ENCODE data around the gene RNASET2. TPM values are rescaled to one million over a fixed set of nuclear protein-coding genes. Genes with fewer than 3 reads are reported as not detected.
"Not testable (repeated sequence)": the region's sequence is repeated elsewhere in the genome, so short reads cannot be mapped to it uniquely, and the experiment has no call there.

Gene RNASET2
- total RNA-seq, 1 donor from 2014 or later: 20.9 TPM

- DNase-seq: no peak
Observed at GRCh38 chr6:166969390-166970002, 13.1 kb upstream of the RNASET2 start.

DNA sequence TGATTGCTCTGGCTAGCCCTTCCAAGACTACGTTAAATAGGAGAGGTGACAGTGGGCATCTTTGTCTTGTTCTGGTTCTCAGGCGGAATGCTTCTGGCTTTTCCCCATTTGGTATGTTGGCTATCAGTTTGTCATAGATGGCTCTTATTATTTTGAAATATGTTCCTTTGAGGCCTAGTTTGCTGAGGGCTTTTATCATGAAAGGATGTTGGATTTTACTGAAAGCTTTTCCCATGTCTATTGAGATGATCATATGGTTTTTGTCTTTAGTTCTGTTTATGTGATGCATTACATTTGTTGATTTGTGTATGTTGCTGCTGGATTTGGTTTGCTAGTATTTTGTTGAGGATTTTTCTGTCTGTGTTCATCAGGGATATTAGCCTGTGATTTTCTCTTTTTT lies 9.9 kb upstream of the RNASET2 start:
- no peak for DNase-seq

- no peak for DNase-seq
Observed at GRCh38 chr6:166960609-166960978, 4.2 kb upstream of the RNASET2 start.

DNA sequence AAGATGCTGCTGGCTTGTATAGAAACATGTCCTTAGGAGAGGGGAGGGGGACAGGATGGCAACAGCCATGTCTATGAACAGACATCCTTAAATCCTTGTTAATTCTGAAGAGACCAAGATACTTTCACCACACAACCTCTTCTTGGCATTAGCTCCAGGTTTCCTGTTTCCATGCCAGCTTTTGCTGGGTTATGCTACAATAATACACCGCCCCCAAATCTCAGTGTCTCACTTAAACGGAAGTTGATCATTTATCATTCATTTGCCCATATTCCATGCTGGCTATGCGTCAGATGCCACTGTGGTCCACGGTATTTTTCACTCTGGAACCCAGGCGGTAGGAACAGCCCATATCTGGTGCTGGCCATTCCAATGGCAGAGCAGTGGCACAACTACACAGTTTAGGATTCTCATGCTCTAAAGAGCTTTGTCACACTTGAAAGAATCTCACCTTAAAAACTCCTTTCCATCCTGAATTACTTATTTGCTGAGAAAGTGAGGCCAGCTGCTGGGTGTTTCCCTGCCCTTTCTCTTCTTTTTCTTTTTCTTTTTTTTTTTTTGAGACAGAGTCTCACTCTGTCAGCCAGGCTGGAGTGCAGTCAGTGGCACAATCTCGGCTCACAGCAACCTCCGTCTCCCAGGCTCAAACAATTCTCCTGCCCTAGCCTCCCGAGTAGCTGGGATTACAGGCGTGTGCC lies 3.7 kb upstream of the RNASET2 start:
- DNase-seq: no peak

DNA sequence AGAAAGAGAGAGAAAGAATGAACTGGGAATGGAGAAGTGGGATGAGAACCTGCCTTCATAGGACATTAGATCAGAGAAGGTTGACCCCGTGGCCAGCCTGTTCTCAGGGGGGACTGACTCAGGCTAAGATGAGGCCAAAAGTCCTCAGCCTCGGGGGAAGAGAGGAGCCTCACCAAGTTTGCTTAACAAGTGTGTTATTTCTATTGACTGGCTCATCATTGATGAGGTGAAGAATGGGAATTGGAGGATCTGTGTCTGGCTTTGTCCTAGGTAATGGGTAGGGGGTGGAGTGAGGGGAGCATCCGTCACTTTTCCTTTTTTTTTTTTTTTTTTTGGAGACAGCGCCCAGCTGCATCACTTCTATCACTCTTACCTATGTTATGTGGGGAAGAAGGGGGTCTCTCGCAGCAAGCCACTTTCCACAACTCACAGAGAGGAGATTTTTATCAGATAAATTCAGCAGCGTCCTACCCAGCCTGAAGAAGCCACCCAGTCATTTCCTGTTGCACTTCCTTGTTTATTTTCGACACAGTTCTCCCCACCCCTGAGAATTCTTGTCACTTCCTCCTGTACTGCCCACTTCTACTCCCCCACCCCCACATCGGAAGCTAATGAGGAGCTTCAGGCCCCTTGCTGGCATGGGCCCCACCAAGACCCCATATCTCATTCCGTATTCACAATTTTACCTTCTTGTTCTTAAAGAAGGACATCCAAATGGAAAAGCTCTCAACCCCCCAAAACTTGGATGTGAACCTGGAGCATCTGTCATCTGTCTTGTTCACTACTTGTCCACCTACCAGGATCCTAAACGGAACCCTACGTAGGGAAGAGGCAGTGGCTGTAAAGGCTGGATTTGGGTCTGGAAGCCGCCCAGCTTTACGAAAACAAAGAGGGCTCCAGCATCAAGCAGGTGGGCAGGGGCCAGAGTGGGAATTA lies 2.8 kb upstream of the RNASET2 start:
- DNase-seq: no peak

DNA sequence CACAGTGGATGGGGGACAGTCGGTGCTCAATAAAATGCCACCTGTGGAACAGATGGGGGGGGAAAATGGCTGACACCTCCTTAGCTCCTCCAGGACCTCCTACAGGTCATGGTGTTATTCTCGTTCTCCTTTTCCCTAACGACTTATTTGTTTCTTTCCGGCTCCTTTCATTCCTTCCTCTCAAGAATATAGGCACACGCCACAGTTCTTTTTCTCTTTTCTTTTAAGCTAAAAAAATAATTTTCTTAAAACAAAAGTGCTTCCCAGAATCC lies 1.4 kb upstream of the RNASET2 start:
- DNase-seq: no peak

- DNase-seq: no peak
Observed at GRCh38 chr6:166957087-166957804, 896 bp upstream of the RNASET2 start.

- no peak for DNase-seq
Observed at GRCh38 chr6:166955865-166956443, 396 bp downstream of the RNASET2 start.

- DNase-seq: no peak
Observed at GRCh38 chr6:166955121-166955864, 1.1 kb downstream of the RNASET2 start.

DNA sequence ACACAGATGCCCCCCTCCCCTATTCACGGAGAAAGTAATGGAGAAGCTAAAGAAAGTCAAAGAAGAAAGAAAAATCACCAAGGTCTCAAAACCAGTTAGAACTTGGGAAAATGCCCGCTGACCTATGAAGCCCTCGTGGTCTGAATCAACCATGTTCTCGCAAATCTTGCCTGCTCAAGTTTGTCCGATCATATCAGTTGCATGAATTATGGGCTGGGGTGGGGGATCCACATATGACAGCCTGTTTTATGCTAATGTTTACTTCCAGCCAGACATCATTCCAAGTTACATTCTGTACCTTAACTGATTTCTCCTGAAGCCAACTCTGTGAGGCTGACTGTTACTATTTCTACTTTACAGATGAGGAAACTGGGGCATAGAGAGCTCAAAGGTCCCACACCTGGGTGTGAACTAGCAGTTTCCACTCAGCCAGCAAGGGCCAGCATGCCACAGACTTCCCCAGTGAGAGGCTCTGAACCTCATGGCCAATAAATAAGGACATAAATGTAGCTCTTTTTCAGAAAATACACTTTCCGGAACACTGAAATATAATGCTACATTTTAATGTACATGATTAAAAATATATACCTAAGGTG lies 2.1 kb downstream of the RNASET2 start:
- DNase-seq: no peak

DNA sequence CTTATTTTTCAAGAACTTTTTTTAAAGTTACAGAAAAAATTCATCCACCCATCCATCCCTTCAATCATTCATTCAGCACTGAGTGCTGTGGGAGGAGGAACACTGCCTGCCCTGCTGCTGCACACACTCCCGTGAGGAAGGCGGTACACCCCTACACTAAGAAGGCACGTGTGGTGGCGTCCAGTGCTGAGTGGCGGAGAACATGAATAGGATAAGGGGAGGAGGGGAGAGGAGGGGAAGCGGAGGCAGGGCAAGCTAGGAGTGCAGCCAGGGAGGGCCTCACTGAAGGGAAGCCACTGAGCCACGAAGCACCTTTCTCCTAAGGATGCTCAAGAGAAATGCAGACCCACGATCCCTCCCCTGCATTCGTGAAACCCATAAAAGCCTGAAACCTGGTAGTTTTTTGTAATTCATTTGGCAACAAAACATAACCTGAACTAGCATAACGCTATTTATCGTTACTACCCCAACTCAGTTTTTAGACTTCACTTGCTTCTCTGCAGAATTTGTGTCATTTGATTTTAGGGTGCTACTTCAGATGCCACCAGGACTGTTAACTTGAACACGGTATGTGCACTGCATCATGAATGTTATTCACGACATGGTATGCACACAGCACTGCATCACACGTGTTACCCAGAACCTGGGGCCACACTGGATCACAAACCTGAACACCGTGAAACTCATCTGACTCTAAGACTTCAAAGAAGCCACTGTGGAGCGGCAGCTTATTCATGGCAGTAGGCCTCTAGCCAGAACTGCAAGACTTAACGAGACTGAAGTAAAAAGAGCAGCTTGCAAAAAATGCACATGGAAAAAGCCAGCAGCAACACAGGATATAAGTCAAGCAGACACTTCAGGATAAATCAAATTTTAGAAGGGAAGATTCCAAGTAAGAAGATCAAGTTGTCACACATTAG lies 3.5 kb downstream of the RNASET2 start:
- DNase-seq: no peak

DNA sequence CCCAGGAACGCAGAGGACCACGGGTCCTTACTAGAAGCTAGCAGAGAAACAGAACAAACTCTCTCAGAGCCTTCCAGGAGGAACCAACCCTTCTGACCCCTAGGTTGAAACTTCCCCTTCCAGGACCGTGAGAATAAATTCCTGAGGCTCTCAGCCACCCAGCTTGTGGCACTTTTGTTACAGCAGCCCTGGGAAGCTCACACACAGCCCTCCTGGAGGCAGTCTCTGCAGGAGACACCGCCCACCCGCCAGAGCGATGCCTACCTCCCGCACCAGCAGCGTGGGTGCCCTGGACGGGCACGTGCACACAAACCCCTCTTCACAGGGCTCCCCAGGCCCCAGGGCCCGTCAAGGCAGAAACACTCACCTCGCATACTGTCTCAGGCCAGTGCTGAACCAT lies 4.2 kb downstream of the RNASET2 start:
- no peak for DNase-seq

GRCh38 chr6:166951670-166952060 lies 4.7 kb downstream of the RNASET2 start:
- DNase-seq: no peak

GRCh38 chr6:166950892-166951669 lies 5.3 kb downstream of the RNASET2 start:
- peak; percentile 57 for DNase-seq

DNA sequence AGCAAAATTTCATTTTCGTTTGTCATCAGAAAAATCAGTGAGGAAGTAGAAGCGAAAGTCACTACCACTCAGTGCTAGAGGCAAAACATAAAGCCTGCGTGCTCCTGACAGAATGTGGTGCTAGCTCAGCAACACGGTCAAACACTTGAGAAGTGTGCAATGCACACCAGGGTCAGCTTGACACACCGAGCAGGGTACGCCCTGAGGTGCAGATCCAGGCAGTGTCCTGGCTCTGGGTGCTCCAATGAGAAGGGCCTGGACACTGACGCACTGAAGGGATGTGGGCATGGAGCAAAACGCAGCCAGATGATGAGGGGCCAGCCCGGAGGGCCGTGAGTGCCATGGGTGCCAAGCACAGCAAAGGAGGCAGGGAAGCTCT lies 5.9 kb downstream of the RNASET2 start:
- DNase-seq: no peak

- no peak for DNase-seq
Observed at GRCh38 chr6:166949528-166950442, 6.6 kb downstream of the RNASET2 start.

- not testable (repeated sequence) for DNase-seq
Observed at GRCh38 chr6:166948724-166949123, 7.6 kb downstream of the RNASET2 start.

DNA sequence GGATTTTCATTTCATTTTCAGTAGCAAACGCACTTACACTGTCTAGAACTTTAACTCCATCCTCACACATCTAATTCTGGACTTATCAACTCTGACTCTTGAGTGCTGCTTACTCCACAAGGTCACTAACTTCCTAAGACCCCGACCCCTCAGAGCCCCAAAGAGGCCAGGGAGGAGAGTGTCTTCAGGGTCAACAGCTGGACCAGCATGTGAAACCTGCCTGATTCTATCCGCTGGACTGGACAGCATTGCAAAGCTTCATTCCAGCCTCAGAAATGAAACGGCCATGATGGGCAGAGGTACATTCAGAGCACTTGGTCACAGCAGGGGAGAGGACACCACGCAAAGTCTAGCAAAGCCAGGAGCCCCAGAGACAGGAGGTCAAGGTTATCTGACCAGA lies 9.1 kb downstream of the RNASET2 start:
- no peak for DNase-seq

Measured in occipital lobe (tissue), 2 donors.